AG09319 (cell line): ENCODE data around the gene EBPL.

Experiments used
- DNase-seq: peaks from one replicate; pipeline ENCODE4 v3.0.0-alpha.2; 2010; ENCODE audit warnings: low read depth; ENCODE audit errors: extremely low read depth
- TF ChIP-seq, protein P1 (sequence below): IDR thresholded peaks from 2 replicates; pipeline ENCODE4 v1.5.1; 2011; ENCODE audit warnings: low read depth, mild to moderate bottlenecking, inconsistent platforms, low read length, moderate library complexity

Gene EBPL

DNA sequence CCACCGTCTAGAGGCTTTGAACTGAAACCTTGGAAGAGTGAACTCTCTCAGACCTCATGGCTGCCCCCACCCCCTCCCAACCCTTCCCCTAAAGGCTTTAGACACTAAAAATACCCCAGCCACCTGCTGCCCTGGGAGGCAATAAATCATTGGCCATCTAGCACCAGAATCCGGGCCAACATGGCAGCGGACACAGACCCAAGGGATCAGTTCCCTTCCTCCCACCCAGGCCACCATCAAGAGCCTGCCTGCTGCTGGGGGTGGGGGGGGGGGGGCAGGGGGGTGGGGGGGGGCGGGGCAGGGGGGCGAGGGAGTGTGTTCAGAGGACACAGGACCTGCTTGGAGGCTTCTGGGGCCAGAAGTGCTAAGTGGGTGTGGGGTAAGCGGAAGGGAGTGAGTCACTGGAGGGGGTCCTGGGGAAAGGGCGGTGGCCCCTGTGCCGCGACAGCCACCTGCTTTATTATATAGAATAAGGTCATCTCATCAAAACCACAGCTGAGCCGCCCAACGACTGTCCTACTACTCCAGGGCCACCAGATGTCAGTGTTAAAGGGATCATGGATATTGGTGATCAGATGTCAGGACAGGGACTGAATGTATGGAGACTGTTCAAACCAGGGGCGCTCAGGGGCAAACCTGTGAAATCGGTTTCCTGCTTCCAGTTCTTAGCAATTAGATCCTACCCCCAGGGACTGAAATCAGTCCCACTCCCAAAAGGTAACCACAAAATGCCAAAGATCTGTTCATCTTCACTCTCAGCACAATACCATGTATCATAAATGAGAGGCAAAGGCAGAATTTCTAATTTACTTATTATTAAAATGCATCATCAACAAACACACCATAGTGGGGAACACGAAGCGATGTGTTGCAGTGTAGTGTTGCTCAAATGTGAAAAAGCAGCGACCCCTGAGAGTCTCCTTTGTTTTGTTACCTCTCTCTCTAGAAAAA is 38.7 kb downstream of the EBPL start:
- no peak for DNase-seq
- TF ChIP-seq, protein P1, sequence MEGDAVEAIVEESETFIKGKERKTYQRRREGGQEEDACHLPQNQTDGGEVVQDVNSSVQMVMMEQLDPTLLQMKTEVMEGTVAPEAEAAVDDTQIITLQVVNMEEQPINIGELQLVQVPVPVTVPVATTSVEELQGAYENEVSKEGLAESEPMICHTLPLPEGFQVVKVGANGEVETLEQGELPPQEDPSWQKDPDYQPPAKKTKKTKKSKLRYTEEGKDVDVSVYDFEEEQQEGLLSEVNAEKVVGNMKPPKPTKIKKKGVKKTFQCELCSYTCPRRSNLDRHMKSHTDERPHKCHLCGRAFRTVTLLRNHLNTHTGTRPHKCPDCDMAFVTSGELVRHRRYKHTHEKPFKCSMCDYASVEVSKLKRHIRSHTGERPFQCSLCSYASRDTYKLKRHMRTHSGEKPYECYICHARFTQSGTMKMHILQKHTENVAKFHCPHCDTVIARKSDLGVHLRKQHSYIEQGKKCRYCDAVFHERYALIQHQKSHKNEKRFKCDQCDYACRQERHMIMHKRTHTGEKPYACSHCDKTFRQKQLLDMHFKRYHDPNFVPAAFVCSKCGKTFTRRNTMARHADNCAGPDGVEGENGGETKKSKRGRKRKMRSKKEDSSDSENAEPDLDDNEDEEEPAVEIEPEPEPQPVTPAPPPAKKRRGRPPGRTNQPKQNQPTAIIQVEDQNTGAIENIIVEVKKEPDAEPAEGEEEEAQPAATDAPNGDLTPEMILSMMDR, result peak; percentile 41

DNA sequence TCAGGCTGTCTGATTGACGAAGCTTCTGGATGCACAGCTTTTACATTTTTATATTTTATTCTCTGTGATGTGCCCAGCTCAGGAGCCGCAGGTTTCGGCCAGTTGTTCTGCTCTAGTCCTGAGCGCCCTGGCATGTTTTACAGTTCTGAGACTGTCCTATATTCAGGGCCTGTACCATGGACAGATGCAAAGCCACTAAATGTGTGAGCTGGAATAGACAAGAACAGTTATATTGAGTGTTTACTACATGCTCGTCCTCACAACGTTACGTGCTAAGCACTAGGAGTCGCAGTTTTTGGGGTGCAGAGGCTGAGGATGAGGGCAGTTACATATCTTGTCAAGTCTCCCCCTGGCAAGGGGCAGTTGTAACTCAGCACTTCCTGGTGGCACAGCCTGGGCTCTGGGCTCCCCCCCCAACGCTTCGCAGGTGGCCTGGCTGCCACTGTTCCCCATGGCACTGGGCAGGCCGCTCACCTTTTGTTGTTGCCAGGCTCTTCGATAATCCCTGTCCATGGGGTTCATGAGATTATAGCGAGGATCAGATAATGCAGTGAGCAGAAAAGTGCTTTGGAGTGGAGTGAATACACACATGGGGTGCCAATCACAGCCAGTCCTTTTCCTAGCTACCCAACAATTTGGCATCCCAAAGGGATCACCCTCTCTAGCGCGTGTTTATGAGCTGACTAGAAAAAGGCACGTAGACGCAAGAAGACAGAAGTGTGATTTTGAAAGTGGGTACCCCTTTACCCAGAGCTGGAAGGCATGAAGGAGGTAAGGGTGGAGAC is 39.5 kb downstream of the EBPL start:
- DNase-seq, result no peak
- TF ChIP-seq, protein P1, result no peak

DNA sequence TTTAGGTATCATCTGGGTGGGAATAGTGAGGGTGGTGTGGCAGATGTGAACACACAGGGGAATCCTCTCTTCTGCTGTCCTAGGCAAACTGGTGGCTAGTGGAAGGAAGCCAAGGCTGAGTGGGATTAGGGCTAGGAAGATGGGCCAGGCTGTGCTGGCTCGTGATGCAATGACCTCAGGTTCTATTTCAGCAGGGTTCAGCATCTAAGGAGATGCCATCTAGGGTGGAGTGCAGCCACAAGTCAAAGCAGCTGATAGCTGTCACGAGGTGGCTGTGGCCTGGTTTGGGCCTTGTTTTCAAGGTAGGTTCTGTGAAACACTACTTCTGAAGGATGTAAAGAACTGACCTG is 41.3 kb downstream of the EBPL start:
- TF ChIP-seq, protein P1, result no peak
- no peak for DNase-seq

DNA sequence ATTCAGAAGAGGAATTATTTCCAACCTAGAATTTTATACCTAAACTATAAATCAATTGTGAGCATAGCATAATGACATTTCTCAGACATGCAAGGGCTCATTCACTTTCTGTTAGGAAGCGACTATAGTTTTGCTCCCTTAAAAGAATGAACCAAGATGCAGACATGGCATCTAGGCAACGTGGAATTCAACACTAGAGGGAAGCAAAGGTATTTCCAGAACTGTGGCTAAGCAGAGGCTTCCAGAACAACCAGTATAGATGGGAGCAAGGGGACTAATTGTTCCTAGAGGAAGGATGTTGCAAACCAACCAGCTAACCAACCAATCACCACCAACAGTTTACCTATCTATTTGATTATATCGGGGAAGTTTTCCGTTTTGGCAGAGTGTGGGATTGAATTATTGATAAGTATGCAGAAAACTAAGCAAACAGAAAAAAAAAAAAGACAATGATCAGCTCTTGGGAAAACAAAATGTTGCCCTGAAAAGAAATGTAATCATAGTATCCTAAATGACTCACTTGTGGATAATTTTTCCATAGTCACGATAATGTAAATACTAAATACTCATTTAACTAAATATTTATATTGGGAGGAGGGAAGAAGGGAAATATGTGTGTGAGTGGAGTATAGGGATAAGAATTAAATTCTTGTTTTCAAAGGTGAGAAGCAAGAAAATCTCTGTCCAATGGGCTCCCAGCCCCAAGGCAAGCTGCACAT is 41.9 kb downstream of the EBPL start:
- TF ChIP-seq, protein P1, result peak; percentile 46
- no peak for DNase-seq

DNA sequence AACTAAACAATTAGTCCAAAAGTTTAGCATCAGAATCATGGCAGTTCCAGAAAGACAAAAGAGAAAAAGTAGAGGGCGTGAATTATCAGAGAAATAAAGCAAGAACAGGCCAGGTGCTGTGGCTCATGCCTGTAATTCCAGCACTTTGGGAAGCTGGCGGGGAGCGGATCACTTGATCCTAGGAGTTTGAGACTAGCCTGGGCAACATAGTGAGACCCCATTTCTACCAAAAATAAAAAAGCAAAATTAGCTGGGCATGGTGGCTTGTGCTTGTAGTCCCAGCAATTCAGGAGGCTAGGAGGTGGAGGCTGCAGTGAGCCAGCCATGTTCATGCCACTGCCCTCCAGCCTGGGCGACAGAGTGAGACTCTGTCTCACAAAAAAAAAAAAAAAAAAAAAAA is 44.6 kb downstream of the EBPL start:
- DNase-seq, result no peak
- TF ChIP-seq, protein P1, result no peak

DNA sequence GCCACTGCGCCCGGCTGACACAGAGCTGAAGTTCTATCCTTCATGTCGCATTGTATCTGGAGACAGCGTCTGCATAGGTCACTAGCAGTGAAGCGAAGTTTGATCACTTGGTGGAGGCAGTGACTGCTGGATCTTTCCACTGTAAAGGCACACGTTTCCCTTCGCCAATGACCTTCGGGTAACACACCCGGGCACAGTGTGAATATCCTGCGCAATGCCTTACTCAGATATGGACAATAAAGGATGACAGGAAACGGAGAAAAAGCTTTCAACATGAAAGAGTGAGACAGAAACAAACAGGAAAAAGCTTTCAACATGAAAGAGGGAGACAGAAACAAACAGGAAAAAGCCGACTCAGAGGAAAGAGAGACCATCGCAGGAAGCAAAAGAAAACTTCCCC is 45.8 kb downstream of the EBPL start:
- no peak for DNase-seq
- TF ChIP-seq, protein P1, result no peak
